ENCODE results near the gene AP5B1. TPM values are rescaled to one million over a fixed set of nuclear protein-coding genes. Genes with fewer than 3 reads are reported as not detected.

Gene AP5B1
- total RNA-seq, 1 donor = 11.5 TPM

DNA sequence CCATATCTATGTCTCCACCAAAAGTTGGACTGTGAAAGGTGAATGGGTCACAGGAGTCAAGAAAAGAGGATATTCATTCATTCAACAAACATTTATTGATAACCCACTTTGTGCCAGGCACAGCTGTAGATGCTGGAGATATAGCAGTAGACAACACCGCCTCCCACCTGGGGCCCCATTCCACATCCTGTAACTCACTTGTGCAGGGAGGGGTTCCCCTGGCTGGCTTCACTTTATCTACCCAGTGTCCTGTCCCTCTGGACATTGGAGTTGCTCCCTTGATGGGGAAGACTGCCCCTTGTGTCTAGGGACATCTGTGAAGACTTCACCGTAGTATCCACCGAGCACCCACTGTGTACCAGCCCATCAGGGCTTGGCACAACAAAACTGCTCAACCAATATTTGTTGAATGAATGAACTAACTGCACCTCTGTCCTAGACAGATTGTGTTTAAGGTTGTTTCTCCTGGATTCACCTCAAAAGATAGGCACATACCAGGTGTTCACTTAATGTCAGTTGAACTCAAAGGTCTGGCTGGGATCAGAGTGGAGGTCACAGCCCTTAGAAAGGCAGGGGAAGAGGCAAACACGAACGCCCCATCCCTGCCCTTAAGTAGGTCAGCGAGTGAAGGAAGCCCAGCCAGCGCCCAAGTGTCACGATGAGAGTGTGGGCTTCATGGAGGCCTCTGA lies 4.7 kb upstream of the AP5B1 start:
- TF ChIP-seq, protein P1, sequence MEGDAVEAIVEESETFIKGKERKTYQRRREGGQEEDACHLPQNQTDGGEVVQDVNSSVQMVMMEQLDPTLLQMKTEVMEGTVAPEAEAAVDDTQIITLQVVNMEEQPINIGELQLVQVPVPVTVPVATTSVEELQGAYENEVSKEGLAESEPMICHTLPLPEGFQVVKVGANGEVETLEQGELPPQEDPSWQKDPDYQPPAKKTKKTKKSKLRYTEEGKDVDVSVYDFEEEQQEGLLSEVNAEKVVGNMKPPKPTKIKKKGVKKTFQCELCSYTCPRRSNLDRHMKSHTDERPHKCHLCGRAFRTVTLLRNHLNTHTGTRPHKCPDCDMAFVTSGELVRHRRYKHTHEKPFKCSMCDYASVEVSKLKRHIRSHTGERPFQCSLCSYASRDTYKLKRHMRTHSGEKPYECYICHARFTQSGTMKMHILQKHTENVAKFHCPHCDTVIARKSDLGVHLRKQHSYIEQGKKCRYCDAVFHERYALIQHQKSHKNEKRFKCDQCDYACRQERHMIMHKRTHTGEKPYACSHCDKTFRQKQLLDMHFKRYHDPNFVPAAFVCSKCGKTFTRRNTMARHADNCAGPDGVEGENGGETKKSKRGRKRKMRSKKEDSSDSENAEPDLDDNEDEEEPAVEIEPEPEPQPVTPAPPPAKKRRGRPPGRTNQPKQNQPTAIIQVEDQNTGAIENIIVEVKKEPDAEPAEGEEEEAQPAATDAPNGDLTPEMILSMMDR (IDR thresholded peaks at IDR 0.05; ENCODE audit: insufficient read depth, low read length) = no peak
- DNase-seq (ENCODE audit: low read depth) = no peak
- H3K4me3 ChIP-seq (ENCODE audit: low read depth, low read length) = no peak overlapping the region

DNA sequence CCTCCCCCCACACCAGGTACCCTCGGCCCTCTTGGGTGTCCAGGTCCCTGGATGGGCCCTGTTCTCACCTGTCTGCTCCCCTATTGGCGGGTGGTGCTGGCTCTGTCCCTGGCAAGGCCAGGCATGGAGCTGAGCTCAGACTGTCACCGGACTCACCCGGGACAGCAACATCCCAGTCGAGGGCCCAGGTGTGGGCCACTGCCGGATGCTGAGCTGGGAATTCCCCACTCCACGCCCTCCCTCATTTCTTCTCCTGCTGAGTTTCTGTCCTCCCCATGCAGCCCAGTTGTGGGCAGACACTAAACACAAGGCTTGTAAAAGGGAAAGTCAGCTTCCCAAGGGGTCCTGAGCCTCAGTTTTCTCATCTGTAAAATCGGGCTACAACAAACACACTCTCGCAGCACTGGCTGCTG lies 2.0 kb upstream of the AP5B1 start:
- TF ChIP-seq, protein P1 (IDR thresholded peaks at IDR 0.05; ENCODE audit: insufficient read depth, low read length) = no peak
- no peak overlapping the region for H3K4me3 ChIP-seq (ENCODE audit: low read depth, low read length)
- no peak for DNase-seq (ENCODE audit: low read depth)

DNA sequence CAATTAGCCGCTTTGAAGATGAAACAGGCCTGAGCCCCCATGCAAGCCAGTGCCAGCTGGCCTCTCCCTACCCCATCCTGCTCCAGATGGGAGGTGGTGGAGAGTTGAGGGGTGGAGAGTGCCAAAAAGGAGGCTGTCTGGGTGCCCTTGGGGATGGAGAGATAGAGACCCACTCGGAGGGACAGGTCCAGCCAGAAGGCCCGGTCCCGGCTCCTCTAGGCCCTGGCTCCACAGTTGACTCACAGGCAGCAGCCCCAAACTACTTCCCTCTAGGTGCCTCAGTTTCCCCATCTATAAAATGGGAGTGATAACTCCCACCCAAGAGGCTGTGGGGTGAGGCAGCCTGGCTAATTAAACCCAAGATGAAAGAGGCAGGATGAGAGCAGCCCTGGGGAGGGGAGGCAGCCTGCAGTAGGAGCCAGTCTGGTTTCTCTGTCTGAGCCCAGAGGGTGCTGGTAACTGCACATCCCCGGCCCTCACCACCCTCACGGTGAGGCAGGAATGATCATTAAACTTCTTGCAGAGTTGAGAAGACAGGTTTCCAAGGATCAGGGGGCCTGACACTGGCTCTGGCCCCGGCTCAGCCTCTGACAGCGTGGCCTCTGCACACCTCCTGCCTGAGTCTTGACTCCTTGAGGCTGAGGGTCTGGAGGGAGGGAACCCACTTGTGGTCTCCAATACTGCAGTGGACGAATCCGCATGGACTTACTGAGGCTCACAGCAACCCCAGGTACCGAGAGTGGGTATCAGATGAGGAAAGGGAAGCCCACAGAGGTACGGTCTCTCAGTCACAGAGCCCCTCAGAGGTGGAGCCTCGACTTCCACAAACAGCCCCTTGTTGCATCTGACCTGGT lies 1.4 kb upstream of the AP5B1 start:
- TF ChIP-seq, protein P1 (IDR thresholded peaks at IDR 0.05; ENCODE audit: insufficient read depth, low read length) = no peak
- DNase-seq (ENCODE audit: low read depth) = no peak
- H3K4me3 ChIP-seq (ENCODE audit: low read depth, low read length) = no peak overlapping the region

DNA sequence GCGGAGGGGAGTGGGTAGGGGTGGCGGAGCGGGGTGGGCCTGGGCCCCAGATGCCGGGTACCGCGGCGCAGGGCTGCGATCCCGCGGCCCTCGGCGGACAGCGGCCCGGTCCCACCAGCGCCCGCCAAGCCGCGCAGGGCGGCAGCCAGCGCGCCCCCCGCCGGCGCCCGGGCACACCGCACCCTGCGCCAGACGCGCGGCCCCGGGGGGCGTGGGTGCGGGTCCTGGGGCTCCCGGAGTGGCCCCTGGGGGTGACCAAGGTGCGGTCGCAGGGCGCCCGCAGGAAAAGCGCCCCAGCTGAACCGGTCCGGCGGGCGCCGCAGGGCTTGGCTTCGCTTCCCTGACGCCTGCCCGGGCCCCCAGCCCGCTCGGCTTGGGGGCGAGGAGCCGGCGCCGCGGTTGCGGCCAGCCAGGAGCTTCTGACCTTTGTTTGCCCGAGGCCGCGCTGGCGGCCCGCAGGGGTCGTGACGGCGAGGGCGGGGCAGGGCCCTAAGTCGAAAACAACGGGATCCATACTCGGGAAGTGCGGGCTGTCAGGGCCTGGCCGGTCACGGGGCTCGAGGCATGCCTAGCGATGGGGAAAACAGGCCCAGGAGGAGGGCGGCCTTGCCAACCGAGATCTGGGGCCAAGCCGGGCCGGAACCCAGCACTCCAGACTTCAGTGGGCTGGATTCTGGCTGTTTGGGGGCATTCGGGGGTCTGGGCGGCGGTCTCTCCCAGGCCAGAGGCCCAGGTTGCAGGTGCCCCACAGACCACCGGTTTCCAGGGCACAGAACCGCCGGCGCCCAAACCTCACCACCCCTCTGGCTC lies 581 bp upstream of the AP5B1 start:
- DNase-seq (ENCODE audit: low read depth) = peak; percentile 9
- peak overlapping the region; percentile 64 for H3K4me3 ChIP-seq (ENCODE audit: low read depth, low read length)
- TF ChIP-seq, protein P1 (IDR thresholded peaks at IDR 0.05; ENCODE audit: insufficient read depth, low read length) = no peak

DNA sequence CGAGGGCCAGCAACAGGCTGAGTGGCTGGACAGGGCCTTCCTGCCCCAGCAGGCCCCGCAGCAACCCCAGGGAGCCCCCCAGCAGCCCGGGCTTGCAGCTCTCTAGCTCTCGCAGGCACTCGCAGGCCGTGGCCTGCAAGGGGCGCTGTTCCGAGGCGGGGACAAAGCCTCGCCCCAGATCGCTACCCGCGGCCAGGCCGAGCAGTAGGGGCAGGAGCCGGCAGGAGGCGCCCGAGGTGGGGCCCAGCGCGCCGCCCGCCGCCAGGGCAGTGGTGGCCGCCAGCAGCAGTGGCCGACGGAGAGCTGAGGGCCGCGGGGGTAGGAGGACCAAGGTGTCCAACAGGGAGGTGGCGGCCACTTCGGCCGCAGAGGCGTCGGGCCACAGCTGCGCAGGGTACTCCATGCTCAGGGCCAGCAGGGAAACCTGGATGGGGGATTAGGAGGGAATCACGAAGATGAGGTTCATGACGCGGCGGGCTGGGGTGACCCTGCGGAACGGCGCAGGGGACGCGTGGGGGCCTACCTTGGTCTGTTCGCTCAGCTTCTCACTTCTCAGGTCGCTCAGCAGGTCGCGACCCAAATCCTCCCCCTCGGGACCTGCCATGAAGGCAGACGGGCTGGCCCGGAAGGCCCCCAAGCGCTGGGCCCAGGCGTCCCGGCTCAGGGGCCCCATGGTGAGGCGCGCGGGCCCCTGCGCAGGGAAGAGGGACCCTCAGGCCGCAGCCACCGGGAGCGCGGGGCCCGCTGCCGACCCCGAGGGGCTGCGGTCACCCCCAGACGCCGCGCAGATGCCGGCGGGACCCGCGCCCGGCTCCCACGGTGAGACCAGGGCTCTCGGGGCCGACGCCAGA lies 632 bp downstream of the AP5B1 start:
- DNase-seq (ENCODE audit: low read depth) = peak; percentile 65
- TF ChIP-seq, protein P1 (IDR thresholded peaks at IDR 0.05; ENCODE audit: insufficient read depth, low read length) = peak; percentile 79
- H3K4me3 ChIP-seq (ENCODE audit: low read depth, low read length) = peak overlapping the region; percentile 96

DNA sequence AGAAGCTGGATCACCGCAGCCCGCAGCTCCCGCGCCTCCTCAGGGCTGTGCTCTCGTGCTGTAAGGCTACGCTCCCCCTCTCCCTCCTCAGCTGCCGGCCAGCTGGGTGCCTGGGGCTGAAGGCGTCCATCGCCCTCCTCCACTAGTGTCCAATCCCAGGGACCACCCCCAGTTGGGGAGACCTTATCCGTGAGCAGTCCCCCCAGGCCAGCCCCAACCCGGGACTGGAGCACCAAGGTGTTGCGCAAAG lies 1.2 kb downstream of the AP5B1 start:
- peak overlapping the region; percentile 96 for H3K4me3 ChIP-seq (ENCODE audit: low read depth, low read length)
- TF ChIP-seq, protein P1 (IDR thresholded peaks at IDR 0.05; ENCODE audit: insufficient read depth, low read length) = no peak
- no peak for DNase-seq (ENCODE audit: low read depth)

Measured in fibroblast of the aortic adventitia (primary cell).